K562 (cell line): ENCODE results near the gene MPND. TPM values are rescaled to one million over a fixed set of nuclear protein-coding genes. Genes with fewer than 3 reads are reported as not detected.

Experiments used
- DACH1 ChIP-seq: fragments of 450-650 bp; IDR thresholded peaks from 2 replicates; pipeline ENCODE4 v1.6.1; 2018; ENCODE audit not compliant: partially characterized antibody
- ELF4 ChIP-seq: fragments of 450-650 bp; formaldehyde crosslinking; IDR thresholded peaks from 2 replicates; pipeline ENCODE4 v1.4.0; 2022; ENCODE audit warnings: missing genetic modification characterization
- FOXM1 ChIP-seq, 2 experiments: fragments of 450-650 bp in 1 of 2; sonication (generic) in 1 of 2; formaldehyde crosslinking in 1 of 2; IDR thresholded peaks; 2 replicates each; pipeline versions ENCODE4 v1.6.1 to v1.9.0; 2017 to 2022; ENCODE audit warnings: low read depth in 2 of 2, mild to moderate bottlenecking in 2 of 2, missing genetic modification reagents in 1 of 2, moderate library complexity in 1 of 2
- KDM5B ChIP-seq: fragments of 200-600 bp; sonication (generic); IDR thresholded peaks from 2 replicates; pipeline ENCODE4 v1.6.1; 2012; ENCODE audit warnings: low read depth, mild to moderate bottlenecking, moderate library complexity, low read length, control low read depth, inconsistent platforms; ENCODE audit not compliant: insufficient replicate concordance
- POLR2AphosphoS2 ChIP-seq: IDR thresholded peaks from 2 replicates; pipeline ENCODE4 v1.6.1; 2012; ENCODE audit warnings: low read length, improper control_type of control experiment
- RNF2 ChIP-seq: sonication (generic); IDR thresholded peaks from 2 replicates; pipeline ENCODE4 v1.6.1; 2016
- RUNX1 ChIP-seq: sonication (generic); IDR thresholded peaks from 2 replicates; pipeline ENCODE4 v1.6.1; 2016; ENCODE audit warnings: antibody characterized with exemption, low read depth
- SMARCA4 ChIP-seq: fragments of 450-650 bp; IDR thresholded peaks from 2 replicates; pipeline ENCODE4 v1.6.1; 2016
- ZFP1 ChIP-seq: fragments of 450-650 bp; formaldehyde crosslinking; IDR thresholded peaks from 2 replicates; pipeline ENCODE4 v1.4.0; 2020; ENCODE audit warnings: mild to moderate bottlenecking, mixed read lengths
- ZNF583 ChIP-seq: fragments of 250-450 bp; sonication (Bioruptor Pico); IDR thresholded peaks from 2 replicates; pipeline ENCODE4 v1.4.0; 2020
- polyA plus RNA-seq, 8 experiments: library from polyadenylated mRNA; depleted of rRNA in 4 of 8; stranded (reverse) in 5 of 8; unstranded in 3 of 8; fragments of >200 nt; fragmentation: Nextera tagmentation in 2 of 8; fragmentation: Illumina TruSeq in 1 of 8; extraction: Ambion mirVana in 2 of 8; extraction: Trizol in 1 of 8; gene quantifications; 2 replicates each; pipeline versions ENCODE4 v1.2.1 to v1.2.3, GENCODE V29; 2011 to 2014; ENCODE audit warnings: inconsistent platforms in 1 of 8, missing spikeins in 1 of 8
- total RNA-seq, 7 experiments: library from RNA; depleted of rRNA in 6 of 7; stranded (reverse); fragments of >200 nt in 6 of 7; fragmentation: Illumina TruSeq in 2 of 7; extraction: Trizol in 2 of 7; gene quantifications; 2 replicates each; pipeline versions ENCODE4 v1.2.1 to v1.2.3, GENCODE V29; 2011 to 2021; ENCODE audit warnings: low replicate concordance in 1 of 7
- TF ChIP-seq, protein P1 (sequence below): fragments of 250-450 bp; sonication (Bioruptor Pico); IDR thresholded peaks from 2 replicates; pipeline ENCODE4 v1.5.0; 2020; ENCODE audit warnings: mild to moderate bottlenecking, borderline replicate concordance
- TF ChIP-seq, protein P2 (sequence below): fragments of 450-650 bp; IDR thresholded peaks from 2 replicates; pipeline ENCODE4 v1.6.1; 2016; ENCODE audit warnings: antibody characterized with exemption
- TF ChIP-seq, protein P3 (sequence below): fragments of 450-650 bp; IDR thresholded peaks from 2 replicates; pipeline ENCODE4 v1.6.1; 2017; ENCODE audit warnings: antibody characterized with exemption
- TF ChIP-seq, protein P4 (sequence below), 3 experiments: fragments of 200-800 bp in 1 of 3; sonication (Bioruptor generic) in 1 of 3; sonication (generic) in 1 of 3; formaldehyde crosslinking in 1 of 3; IDR thresholded peaks; 2 replicates each; pipeline versions ENCODE4 v1.6.1 to v1.8.0; 2016 to 2022; ENCODE audit warnings: mild to moderate bottlenecking in 2 of 3, missing compliant biosample characterization in 2 of 3, missing genetic modification characterization in 2 of 3, missing genetic modification reagents in 1 of 3

Gene MPND
- total and polyA plus RNA-seq, 9 of the 15 experiments (the other 6 are each of a cell fraction or from before 2014, with no cell fraction given): 0.25 to 14.0 (median 3.9) TPM

DNA sequence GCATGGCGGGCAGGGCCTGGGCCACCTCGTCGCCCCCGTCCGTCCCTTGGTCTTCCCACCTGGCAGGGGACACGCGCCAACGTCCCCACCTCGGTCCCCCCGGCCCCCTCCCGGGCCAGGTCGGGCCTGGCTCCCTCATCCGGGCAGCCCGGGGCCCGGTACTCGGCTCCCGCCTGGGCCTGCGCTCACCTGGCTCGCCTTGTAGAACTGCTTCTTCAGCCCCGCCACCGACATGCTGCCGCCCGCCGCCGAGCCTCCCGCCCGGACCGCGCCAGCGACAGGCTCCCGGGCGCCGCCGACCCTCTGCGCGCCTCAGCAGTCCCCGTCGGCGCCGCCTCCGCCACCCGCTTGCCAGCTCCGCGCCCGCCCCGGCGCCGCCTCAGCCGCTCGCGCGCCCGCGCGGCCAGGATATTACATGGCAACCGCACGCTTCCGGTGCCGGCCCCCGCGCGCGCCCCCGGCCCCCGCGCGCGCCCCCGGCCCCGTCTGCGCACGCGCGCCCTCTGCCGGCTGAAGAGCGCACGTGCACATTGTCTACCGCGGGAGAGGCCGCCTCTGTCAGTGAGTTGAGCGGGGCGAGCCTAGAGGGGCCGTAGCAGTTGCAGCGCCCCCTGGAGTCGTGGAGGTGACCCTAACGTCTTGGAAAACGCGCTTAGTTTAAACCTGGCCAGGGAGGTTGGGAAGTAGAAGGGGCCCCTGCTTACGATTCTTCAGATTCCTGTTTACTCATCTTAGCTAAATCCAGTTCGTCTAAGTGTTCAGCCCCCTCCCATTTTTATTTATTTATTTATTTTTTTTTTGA lies 57.0 kb downstream of the MPND start, which contains the start of gene SH3GL1 (continued):
- TF ChIP-seq, protein P1, sequence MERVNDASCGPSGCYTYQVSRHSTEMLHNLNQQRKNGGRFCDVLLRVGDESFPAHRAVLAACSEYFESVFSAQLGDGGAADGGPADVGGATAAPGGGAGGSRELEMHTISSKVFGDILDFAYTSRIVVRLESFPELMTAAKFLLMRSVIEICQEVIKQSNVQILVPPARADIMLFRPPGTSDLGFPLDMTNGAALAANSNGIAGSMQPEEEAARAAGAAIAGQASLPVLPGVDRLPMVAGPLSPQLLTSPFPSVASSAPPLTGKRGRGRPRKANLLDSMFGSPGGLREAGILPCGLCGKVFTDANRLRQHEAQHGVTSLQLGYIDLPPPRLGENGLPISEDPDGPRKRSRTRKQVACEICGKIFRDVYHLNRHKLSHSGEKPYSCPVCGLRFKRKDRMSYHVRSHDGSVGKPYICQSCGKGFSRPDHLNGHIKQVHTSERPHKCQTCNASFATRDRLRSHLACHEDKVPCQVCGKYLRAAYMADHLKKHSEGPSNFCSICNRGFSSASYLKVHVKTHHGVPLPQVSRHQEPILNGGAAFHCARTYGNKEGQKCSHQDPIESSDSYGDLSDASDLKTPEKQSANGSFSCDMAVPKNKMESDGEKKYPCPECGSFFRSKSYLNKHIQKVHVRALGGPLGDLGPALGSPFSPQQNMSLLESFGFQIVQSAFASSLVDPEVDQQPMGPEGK: no peak
- TF ChIP-seq ELF4 (CRISPR knock-in tag) (no peak), POLR2AphosphoS2 (no peak), ZNF583 (CRISPR knock-in tag) (no peak), KDM5B (no peak), SMARCA4 (no peak), RNF2 (no peak), DACH1 (no peak), RUNX1 (no peak), ZFP1 (CRISPR knock-in tag) (no peak), FOXM1 (IDR thresholded peaks at IDR 0.05; ENCODE audit: low read depth) (peak; percentile 61; the same call in 1 of the 2 replicates), FOXM1 (CRISPR knock-in tag; IDR thresholded peaks at IDR 0.05; ENCODE audit: low read depth) (peak; percentile 77)
- TF ChIP-seq, protein P2, sequence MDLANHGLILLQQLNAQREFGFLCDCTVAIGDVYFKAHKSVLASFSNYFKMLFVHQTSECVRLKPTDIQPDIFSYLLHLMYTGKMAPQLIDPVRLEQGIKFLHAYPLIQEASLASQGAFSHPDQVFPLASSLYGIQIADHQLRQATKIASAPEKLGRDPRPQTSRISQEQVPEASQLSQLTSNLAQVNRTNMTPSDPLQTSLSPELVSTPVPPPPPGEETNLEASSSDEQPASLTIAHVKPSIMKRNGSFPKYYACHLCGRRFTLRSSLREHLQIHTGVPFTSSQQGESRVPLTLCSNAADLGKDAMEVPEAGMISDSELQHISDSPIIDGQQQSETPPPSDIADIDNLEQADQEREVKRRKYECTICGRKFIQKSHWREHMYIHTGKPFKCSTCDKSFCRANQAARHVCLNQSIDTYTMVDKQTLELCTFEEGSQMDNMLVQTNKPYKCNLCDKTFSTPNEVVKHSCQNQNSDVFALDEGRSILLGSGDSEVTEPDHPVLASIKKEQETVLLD: no peak; the same call in 1 of the 2 replicates
- TF ChIP-seq, protein P3, sequence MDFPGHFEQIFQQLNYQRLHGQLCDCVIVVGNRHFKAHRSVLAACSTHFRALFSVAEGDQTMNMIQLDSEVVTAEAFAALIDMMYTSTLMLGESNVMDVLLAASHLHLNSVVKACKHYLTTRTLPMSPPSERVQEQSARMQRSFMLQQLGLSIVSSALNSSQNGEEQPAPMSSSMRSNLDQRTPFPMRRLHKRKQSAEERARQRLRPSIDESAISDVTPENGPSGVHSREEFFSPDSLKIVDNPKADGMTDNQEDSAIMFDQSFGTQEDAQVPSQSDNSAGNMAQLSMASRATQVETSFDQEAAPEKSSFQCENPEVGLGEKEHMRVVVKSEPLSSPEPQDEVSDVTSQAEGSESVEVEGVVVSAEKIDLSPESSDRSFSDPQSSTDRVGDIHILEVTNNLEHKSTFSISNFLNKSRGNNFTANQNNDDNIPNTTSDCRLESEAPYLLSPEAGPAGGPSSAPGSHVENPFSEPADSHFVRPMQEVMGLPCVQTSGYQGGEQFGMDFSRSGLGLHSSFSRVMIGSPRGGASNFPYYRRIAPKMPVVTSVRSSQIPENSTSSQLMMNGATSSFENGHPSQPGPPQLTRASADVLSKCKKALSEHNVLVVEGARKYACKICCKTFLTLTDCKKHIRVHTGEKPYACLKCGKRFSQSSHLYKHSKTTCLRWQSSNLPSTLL: no peak
- TF ChIP-seq, protein P4, sequence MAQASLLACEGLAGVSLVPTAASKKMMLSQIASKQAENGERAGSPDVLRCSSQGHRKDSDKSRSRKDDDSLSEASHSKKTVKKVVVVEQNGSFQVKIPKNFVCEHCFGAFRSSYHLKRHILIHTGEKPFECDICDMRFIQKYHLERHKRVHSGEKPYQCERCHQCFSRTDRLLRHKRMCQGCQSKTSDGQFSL (CRISPR knock-in tag; IDR thresholded peaks at IDR 0.05): no peak
- TF ChIP-seq, protein P4 (tag; IDR thresholded peaks at IDR 0.05): no peak
